ENCODE measurements around the gene GYS2.
"Not testable (repeated sequence)": the region's sequence is repeated elsewhere in the genome, so short reads cannot be mapped to it uniquely, and the experiment has no call there.

Gene GYS2

DNA sequence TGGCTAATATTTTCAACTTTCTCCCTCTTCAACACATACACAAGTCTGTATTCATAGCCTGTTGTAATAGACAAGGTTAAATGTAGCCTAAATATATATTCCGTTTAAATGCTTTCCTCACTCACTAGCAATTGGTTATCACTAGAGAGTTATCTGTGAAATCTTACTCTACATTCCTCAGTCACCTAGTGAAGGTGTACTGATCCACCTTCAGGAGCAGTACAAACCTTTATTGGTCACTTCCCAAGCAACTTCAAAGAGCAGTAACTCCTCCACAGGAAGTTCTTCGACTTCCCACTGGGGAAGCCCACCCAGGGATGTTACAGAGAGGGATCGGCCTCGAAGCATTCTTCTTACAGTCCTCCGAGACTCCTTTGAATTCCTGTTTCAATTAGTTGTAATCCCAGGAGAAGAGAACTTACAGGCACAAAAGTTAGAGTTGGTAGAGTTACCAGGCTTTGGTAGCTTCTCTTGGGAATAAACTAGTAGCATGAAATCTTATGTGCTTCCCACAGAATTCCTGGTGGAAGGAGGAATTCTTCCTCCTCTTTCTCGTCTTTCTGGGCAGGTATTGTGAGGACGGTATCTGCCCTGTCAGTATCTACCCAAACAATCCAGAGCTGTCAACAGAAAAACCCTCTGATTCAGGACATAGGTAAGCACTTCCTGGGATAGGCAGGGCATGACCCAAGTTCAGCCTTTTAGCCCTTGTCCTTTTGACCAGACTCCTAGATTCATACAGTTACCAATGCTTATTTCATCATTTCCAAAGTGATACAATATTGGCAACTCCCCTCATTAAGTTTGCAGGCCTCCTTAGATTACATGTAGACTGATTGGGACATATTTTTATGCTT is at the start of gene GYS2:
GYS2 (minus strand) TSS at position 603 of the 857 bp plus-strand sequence; CDS start at position 348, 255 bp downstream.
- DNase-seq: no peak
- TF ChIP-seq POLR2A (IDR thresholded peaks at IDR 0.05; ENCODE audit: low read length) (no peak), GATA1 (IDR thresholded peaks at IDR 0.05; ENCODE audit: low read depth, low read length) (no peak)

GRCh38 chr12:21651821-21652220 is 47.2 kb upstream of the GYS2 start:
- no peak for DNase-seq
- no peak for TF ChIP-seq GATA1 (IDR thresholded peaks at IDR 0.05; ENCODE audit: low read depth, low read length)
- TF ChIP-seq POLR2A (IDR thresholded peaks at IDR 0.05; ENCODE audit: low read length): no peak

- TF ChIP-seq POLR2A (IDR thresholded peaks at IDR 0.05; ENCODE audit: low read length) (no peak), GATA1 (IDR thresholded peaks at IDR 0.05; ENCODE audit: low read depth, low read length) (no peak)
- no peak for DNase-seq
Observed at GRCh38 chr12:21650997-21651396, 46.4 kb upstream of the GYS2 start.

DNA sequence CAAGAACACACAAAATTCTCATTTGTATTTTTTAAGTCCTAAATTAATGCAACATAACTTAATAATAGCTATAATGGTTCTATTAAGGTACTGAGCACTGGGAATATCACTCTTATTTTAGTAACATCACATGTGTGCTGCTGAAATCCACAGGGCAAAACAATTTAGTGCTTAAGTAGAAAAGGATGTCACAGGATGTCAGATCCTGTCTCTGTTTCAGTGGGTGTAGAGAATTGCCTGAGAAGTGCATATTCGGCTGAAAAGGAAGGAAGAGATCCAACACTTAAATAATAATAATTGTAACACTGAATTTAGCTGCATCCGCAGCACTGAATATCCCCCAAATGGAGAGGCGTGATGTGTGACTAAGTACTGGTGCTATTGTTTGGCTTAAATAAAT is 44.4 kb upstream of the GYS2 start:
- TF ChIP-seq GATA1 (IDR thresholded peaks at IDR 0.05; ENCODE audit: low read depth, low read length) (no peak), POLR2A (IDR thresholded peaks at IDR 0.05; ENCODE audit: low read length) (no peak)
- DNase-seq: no peak

DNA sequence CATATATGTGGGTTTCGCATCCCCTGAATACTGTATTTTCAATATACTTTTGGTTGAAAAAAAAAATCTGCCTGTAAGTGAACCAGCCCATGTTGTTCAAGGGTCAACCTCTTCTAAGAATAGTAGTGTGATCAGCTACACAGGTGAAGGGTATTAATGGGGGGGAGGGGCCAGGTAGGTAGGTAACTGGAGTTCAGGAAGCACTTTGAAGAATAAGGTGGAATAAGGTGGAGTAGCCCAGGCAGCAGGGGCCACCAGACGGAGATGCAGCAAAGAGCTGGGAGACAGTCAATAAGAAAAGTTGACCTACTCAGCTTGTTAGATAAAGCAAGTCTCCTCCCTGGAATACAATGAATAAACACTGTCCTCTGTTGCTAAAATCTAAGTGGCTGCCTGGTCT is 43.7 kb upstream of the GYS2 start:
- TF ChIP-seq GATA1 (IDR thresholded peaks at IDR 0.05; ENCODE audit: low read depth, low read length) (no peak), POLR2A (IDR thresholded peaks at IDR 0.05; ENCODE audit: low read length) (no peak)

DNA sequence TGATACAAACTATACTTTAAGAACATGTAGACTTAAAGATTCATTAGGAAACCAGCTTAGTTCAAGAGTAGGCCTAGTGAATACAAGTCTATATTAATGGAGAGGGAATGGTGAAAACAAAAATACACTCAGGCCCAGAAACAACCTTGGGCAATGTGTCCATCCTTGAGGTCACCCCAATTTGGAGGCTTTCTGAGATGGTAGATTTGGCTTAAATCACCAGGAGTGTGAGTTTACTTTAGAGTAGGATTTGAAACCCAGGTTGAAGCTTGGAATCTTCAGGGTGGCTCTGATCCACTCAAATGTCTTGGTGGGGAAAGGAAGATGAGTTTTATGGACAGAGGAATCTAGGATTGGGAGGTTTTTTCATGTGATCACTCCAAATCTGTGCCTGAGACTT is 42.5 kb upstream of the GYS2 start:
- DNase-seq: no peak
- TF ChIP-seq POLR2A (IDR thresholded peaks at IDR 0.05; ENCODE audit: low read length) (no peak), GATA1 (IDR thresholded peaks at IDR 0.05; ENCODE audit: low read depth, low read length) (no peak)

More for the DNA sequence above, 43.7 kb upstream of the GYS2 start:
- DNase-seq: no peak

DNA sequence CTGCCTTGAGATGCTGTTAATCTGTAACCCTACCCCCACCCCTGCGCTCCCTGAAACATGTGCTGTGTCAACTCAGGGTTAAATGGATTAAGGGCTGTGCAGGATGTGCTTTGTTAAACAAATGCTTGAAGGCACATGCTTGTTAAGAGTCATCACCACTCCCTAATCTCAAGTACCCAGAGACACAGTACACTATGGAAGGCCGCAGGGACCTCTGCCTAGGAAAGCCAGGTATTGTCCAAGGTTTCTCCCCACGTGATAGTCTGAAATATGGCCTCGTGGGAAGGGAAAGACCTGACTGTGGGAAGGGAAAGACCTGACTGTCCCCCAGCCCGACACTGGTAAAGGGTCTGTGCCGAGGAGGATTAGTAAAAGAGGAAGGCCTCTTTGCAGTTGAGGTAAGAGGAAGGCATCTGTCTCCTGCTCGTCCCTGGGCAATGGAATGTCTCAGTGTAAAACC is 40.4 kb upstream of the GYS2 start:
- not testable (repeated sequence) for DNase-seq

- DNase-seq: no peak
- TF ChIP-seq GATA1 (IDR thresholded peaks at IDR 0.05; ENCODE audit: low read depth, low read length) (no peak), POLR2A (IDR thresholded peaks at IDR 0.05; ENCODE audit: low read length) (no peak)
Observed at GRCh38 chr12:21644516-21644915, 39.9 kb upstream of the GYS2 start.

DNA sequence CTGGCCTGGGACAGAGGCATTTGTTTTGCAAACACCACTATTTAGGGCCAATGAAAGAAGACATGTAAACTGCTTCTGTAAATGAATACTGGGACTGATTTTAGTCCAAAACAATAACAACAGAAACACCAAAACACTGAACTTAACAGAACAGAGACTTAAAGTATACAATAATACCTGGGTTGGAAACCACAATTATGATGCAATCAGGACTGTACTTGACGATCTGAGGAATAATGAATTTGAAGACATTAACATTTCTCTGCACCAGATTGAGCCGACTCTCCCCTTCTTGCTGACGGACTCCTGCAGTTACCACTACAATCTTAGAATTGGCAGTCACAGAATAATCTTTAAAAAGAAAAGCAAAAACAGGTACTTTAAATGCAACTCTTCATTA is 39.1 kb upstream of the GYS2 start:
- no peak for DNase-seq
- TF ChIP-seq GATA1 (IDR thresholded peaks at IDR 0.05; ENCODE audit: low read depth, low read length) (no peak), POLR2A (IDR thresholded peaks at IDR 0.05; ENCODE audit: low read length) (no peak)

DNA sequence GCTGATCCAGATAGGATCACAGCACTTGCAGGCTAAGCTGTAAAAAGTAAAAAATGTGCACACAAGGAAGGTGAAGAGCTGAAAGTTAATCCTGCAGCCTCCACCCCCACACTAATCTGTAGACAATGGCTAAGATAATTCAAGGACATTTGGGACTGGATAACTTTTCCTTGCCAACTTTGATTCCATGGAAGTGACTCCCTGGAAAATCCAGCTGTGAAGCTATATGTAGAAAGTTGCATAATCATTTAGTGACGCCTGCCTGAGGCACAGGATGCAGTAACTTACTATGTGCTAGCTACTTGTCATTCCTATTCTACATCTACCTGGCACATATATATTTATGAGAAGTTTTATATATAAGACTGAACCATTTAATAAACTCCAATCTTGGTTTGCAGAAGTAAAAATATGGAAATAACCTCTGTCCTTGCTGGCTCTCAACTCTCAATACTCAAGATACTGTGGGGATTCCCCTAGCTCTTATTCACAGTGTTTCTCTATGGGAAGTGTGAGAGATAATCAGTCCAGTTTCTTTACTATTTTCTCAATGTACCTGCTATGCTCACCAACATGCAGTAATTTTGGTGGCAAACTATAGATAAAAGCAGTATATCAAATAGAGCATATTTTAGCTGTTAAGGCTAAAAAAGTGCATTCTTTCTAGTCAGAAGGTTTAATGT is 38.2 kb upstream of the GYS2 start:
- no peak for DNase-seq
- TF ChIP-seq POLR2A (IDR thresholded peaks at IDR 0.05; ENCODE audit: low read length) (no peak), GATA1 (IDR thresholded peaks at IDR 0.05; ENCODE audit: low read depth, low read length) (no peak)

- no peak for TF ChIP-seq GATA1 (IDR thresholded peaks at IDR 0.05; ENCODE audit: low read depth, low read length)
- no peak for TF ChIP-seq POLR2A (IDR thresholded peaks at IDR 0.05; ENCODE audit: low read length)
- DNase-seq: peak; percentile 37 to 52
Observed at GRCh38 chr12:21638054-21638891, 33.6 kb upstream of the GYS2 start.

- TF ChIP-seq POLR2A (IDR thresholded peaks at IDR 0.05; ENCODE audit: low read length) (no peak), GATA1 (IDR thresholded peaks at IDR 0.05; ENCODE audit: low read depth, low read length) (no peak)
- DNase-seq: no peak
Observed at GRCh38 chr12:21634245-21634644, 29.6 kb upstream of the GYS2 start.

DNA sequence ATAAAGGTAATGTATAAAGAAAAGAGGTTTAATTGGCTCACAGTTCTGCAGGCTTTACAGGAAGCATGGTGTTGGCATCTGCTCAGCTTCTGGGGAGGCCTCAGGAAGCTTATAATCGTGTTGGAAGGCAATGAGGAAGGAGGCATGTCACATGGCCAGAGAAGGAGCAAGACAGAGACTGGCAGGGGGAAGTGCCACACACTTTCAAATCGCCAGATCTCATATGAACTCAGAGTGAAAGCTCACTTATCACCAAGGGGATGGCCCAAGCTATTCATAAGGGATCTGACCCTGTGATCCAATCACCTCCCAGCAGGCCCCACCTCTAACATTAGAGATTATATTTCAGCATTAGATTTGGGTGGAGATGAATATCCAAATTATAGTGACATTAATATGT is 26.7 kb upstream of the GYS2 start:
- DNase-seq: no peak
- no peak for TF ChIP-seq GATA1 (IDR thresholded peaks at IDR 0.05; ENCODE audit: low read depth, low read length)
- TF ChIP-seq POLR2A (IDR thresholded peaks at IDR 0.05; ENCODE audit: low read length): no peak

DNA sequence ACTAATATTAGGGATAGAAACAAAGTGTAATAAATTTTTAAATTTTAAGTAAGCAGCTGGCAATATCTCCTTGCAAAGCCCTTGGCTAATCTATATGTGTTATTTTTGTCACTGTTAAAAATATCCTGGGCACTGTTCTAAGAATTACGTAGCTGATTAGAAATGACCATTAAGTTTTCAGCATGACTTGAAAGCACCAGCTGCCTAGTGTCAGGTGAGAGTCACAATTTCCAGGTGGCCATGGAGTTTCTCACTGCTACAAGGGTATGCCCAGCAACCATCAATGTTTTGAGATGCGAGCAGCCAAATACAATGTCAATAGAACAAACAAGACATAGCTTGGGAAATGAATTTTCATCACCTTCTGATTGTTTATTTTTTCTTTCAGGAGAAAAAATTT is 23.3 kb upstream of the GYS2 start:
- no peak for DNase-seq
- TF ChIP-seq GATA1 (IDR thresholded peaks at IDR 0.05; ENCODE audit: low read depth, low read length) (no peak), POLR2A (IDR thresholded peaks at IDR 0.05; ENCODE audit: low read length) (no peak)
